ENCODE results near the gene DYNLT1. TPM values are rescaled to one million over a fixed set of nuclear protein-coding genes. Genes with fewer than 3 reads are reported as not detected.

DYNLT1 gene
- total and polyA plus RNA-seq, 2 of the 13 experiments (the other 11 are each of a cell fraction or from before 2014, with no cell fraction given) = 108 to 171 TPM

DNA sequence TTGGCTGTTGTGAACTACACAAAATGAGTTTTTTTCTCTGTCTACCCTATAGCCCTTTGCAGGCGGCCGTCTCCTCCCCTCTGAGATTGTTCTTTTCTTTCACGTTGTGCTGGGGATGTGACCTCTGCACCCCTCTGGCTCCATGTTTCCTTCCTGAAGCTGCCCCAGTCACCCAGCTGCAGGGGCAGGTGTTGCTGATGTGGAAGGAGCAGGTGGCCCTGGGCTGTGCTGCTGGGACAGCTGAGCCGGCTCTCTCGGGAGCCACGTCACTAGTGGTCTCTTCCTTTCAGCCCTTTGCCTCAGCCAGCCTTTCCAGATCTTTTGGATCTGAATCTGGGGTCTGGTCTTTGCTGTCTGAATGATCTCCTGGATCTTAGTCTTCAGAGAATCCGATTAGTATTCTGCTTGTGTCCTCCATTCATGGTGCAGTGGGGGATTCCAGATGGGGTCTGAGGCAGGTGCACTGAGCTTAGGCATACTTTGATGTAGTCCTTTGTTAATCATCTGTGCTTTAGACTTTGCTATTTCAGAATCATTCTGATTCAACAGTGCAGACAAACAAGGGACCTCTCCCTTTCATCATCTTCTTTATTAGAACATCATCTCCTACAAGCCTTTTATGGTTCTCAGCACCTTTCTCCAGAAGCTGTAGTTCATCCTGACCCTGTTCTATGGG is 53.3 kb downstream of the DYNLT1 start:
- DNase-seq (ENCODE audit: low spot score) (no peak), FAIRE-seq (no peak), ATAC-seq (no peak)
- in situ Hi-C loops (cut with HindIII; ENCODE audit: extremely low pct_ligation_motif_present, low pct_unique_long_range_greater_than_20kb) = no loop called here
- POLR2A ChIA-PET = no interaction called here
- CTCF ChIA-PET (ENCODE audit: low intra/inter-chr PET ratio, low total read pairs) = no interaction called here
- H3K9ac ChIP-seq (ENCODE audit: insufficient read depth, low read depth, low read length) = no peak overlapping the region
- no peak overlapping the region for H2AFZ ChIP-seq (ENCODE audit: low read length)
- no peaks in the 10 kb centered on the region for H3K79me2 ChIP-seq (ENCODE audit: insufficient read depth, low read length)
- 91% methylated on average over 7 of the region's 7 CpGs for WGBS (ENCODE audit: low lambda C conversion rate)
- H3K9me3 ChIP-seq (ENCODE audit: low read length) = no peaks in the 10 kb centered on the region
- intact Hi-C loops (cut with micrococcal nuclease; ENCODE audit: unreplicated experiment) = no loop called here
- H3K36me3 ChIP-seq (replicated peaks in 1 of 2; ENCODE audit: control insufficient read depth in 1 of 2, insufficient read depth in 2 of 2, low read length in 2 of 2) = peaks cover 51 to 96% of the 10 kb centered on the region in 2 experiments
- H3K27me3 ChIP-seq (ENCODE audit: control insufficient read depth in 1 of 2, insufficient read depth in 2 of 2, low read length in 2 of 2) = no peaks in the 10 kb centered on the region
- H3K4me1 ChIP-seq (ENCODE audit: insufficient read depth, low read length) = no peaks in the 10 kb centered on the region
- H3K4me2 ChIP-seq (ENCODE audit: low read depth, low read length) = no peak overlapping the region
- H3K27ac ChIP-seq (ENCODE audit: extremely low read length, insufficient read depth, low read length) = no peak overlapping the region
- no peak overlapping the region for H3K4me3 ChIP-seq (replicated peaks in 1 of 3; ENCODE audit: insufficient read depth in 1 of 3, low read depth in 2 of 3, low read length in 3 of 3)
- BruUV-seq (replicated peaks) = no TSS peak
- TF ChIP-seq HDAC6 (IDR thresholded peaks at IDR 0.05; ENCODE audit: low read depth, low read length) (no peak), POLR2G (IDR thresholded peaks at IDR 0.05; ENCODE audit: low read depth, low read length) (0 out of 2 replicates have a peak, but pooled peaks have one; percentile 9), TBL1XR1 (IDR thresholded peaks at IDR 0.05; ENCODE audit: borderline replicate concordance, low read length, partially characterized antibody) (no peak)
- TF ChIP-seq, protein P1, sequence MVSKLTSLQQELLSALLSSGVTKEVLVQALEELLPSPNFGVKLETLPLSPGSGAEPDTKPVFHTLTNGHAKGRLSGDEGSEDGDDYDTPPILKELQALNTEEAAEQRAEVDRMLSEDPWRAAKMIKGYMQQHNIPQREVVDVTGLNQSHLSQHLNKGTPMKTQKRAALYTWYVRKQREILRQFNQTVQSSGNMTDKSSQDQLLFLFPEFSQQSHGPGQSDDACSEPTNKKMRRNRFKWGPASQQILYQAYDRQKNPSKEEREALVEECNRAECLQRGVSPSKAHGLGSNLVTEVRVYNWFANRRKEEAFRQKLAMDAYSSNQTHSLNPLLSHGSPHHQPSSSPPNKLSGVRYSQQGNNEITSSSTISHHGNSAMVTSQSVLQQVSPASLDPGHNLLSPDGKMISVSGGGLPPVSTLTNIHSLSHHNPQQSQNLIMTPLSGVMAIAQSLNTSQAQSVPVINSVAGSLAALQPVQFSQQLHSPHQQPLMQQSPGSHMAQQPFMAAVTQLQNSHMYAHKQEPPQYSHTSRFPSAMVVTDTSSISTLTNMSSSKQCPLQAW (CRISPR knock-in tag; IDR thresholded peaks at IDR 0.05) = no peak
- TF ChIP-seq, protein P2, sequence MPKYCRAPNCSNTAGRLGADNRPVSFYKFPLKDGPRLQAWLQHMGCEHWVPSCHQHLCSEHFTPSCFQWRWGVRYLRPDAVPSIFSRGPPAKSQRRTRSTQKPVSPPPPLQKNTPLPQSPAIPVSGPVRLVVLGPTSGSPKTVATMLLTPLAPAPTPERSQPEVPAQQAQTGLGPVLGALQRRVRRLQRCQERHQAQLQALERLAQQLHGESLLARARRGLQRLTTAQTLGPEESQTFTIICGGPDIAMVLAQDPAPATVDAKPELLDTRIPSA (CRISPR knock-in tag; IDR thresholded peaks at IDR 0.05; ENCODE audit: borderline replicate concordance) = no peak
- TF ChIP-seq, protein P3, sequence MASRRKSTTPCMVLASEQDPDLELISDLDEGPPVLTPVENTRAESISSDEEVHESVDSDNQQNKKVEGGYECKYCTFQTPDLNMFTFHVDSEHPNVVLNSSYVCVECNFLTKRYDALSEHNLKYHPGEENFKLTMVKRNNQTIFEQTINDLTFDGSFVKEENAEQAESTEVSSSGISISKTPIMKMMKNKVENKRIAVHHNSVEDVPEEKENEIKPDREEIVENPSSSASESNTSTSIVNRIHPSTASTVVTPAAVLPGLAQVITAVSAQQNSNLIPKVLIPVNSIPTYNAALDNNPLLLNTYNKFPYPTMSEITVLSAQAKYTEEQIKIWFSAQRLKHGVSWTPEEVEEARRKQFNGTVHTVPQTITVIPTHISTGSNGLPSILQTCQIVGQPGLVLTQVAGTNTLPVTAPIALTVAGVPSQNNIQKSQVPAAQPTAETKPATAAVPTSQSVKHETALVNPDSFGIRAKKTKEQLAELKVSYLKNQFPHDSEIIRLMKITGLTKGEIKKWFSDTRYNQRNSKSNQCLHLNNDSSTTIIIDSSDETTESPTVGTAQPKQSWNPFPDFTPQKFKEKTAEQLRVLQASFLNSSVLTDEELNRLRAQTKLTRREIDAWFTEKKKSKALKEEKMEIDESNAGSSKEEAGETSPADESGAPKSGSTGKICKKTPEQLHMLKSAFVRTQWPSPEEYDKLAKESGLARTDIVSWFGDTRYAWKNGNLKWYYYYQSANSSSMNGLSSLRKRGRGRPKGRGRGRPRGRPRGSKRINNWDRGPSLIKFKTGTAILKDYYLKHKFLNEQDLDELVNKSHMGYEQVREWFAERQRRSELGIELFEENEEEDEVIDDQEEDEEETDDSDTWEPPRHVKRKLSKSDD (CRISPR knock-in tag; IDR thresholded peaks at IDR 0.05; ENCODE audit: low read depth) = no peak
- TF ChIP-seq, protein P4, sequence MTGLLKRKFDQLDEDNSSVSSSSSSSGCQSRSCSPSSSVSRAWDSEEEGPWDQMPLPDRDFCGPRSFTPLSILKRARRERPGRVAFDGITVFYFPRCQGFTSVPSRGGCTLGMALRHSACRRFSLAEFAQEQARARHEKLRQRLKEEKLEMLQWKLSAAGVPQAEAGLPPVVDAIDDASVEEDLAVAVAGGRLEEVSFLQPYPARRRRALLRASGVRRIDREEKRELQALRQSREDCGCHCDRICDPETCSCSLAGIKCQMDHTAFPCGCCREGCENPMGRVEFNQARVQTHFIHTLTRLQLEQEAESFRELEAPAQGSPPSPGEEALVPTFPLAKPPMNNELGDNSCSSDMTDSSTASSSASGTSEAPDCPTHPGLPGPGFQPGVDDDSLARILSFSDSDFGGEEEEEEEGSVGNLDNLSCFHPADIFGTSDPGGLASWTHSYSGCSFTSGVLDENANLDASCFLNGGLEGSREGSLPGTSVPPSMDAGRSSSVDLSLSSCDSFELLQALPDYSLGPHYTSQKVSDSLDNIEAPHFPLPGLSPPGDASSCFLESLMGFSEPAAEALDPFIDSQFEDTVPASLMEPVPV (CRISPR knock-in tag; IDR thresholded peaks at IDR 0.05) = no peak
- H4K20me1 ChIP-seq (ENCODE audit: insufficient read depth, low read length) = peaks cover 29% of the 10 kb centered on the region; the same call in 1 of the 2 replicates
